ENCODE measurements around the gene CACNA1F. TPM values are rescaled to one million over a fixed set of nuclear protein-coding genes. Genes with fewer than 3 reads are reported as not detected.

CACNA1F gene
- total and polyA plus RNA-seq, 3 donors from 2014 or later: 0.16 to 0.24 (median 0.19) TPM

DNA sequence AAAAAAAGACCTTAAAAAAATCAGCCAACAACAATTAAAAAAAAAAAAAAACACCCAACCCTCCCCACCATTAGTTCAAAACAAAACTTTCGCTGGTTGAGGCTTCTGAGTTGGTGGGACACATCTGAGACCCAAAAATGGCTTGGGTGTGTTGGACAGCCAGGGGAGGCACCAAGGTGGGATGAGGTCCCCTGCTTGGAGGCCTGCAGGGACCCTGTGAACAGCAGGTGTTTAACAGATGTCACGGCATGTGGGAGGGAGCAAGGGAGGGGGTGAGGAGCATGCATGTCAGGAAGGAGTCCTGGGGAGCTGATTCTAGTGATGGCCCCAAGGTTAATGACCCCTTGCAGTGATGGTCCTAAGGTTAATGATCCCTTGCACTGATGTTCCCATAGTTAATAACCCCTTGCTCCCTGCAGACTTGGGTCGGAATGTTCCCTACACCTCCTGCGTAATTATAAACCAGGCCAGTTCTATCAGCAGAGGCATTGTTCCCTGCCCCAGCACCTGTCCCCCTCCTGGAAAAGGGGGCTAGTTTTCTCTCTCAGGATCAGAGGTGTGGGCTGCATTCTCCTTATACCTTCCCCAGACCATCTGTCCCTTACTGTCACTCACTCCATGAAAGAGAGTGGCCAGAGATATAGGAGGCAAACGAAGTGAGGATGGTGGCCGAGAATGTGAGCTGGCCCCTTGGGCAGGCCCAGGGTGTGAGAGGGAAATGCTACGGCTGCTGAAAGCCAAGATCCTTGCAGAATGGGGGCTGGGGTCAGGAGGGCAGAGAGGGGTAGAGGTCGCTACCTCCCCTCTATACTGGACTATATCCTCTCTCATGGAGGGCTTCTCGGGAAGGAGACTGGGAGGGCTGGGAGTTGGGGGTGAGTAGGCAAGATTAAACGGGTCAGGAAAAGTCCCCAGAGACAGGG lies 33.6 kb upstream of the CACNA1F start:
- no peak for DNase-seq
- no peak for TF ChIP-seq POLR2A (IDR thresholded peaks at IDR 0.05)
- TF ChIP-seq, protein P1, sequence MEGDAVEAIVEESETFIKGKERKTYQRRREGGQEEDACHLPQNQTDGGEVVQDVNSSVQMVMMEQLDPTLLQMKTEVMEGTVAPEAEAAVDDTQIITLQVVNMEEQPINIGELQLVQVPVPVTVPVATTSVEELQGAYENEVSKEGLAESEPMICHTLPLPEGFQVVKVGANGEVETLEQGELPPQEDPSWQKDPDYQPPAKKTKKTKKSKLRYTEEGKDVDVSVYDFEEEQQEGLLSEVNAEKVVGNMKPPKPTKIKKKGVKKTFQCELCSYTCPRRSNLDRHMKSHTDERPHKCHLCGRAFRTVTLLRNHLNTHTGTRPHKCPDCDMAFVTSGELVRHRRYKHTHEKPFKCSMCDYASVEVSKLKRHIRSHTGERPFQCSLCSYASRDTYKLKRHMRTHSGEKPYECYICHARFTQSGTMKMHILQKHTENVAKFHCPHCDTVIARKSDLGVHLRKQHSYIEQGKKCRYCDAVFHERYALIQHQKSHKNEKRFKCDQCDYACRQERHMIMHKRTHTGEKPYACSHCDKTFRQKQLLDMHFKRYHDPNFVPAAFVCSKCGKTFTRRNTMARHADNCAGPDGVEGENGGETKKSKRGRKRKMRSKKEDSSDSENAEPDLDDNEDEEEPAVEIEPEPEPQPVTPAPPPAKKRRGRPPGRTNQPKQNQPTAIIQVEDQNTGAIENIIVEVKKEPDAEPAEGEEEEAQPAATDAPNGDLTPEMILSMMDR (IDR thresholded peaks at IDR 0.05): no peak
- intact Hi-C loops (cut with DNase I; ENCODE audit: low total_unique reads): no loop called here
- Histone ChIP-seq H3K9me3 (no peaks in the 10 kb centered on the region), H3K36me3 (ENCODE audit: low read depth, missing control alignments) (no peaks in the 10 kb centered on the region), H3K27me3 (no peaks in the 10 kb centered on the region), H3K27ac (no peak overlapping the region), H3K4me3 (no peak overlapping the region), H3K4me1 (no peaks in the 10 kb centered on the region)
- 76 to 82% methylated on average over 4 to 10 of the region's 10 CpGs for WGBS, 2 donors

DNA sequence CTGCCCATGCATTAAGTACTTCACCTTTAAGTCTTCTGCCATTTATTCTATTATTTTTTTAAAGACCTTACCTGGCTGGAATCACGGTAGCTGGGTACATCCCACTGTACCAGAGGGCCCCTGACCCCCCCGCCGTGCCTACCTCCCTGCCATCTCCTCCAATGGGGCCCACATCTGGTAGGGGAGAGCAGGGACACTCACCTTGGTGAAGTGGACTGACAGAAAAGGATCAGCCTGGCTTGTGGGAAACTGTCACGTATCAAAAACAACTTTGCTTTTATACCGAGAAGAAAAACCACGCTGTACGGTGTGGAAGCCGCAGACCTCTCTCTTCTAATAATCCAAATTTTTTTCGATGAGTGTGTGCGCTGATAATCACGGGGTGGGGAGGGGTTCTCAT lies 31.3 kb upstream of the CACNA1F start, which contains the start of gene FOXP3:
TSS of gene FOXP3 (minus strand) at position 251 of the 400 bp plus-strand sequence. CDS start 6,205 bp downstream, outside the sequence.
- 90 to 91% methylated on average over 11 of the region's 11 CpGs for WGBS, 2 donors
- no peak for DNase-seq
- Histone ChIP-seq H3K27ac (no peak within 1 kb of the TSS), H3K4me3 (no peak within 1 kb of the TSS), H3K9me3 (no peaks in the 10 kb centered on the region), H3K27me3 (no peaks in the 10 kb centered on the region), H3K4me1 (no peaks in the 10 kb centered on the region), H3K36me3 (ENCODE audit: low read depth, missing control alignments) (no peaks in the 10 kb centered on the region)
- TF ChIP-seq, protein P1 (IDR thresholded peaks at IDR 0.05): no peak
- TF ChIP-seq POLR2A (IDR thresholded peaks at IDR 0.05): no peak
- intact Hi-C loops (cut with DNase I; ENCODE audit: low total_unique reads): no loop called here

DNA sequence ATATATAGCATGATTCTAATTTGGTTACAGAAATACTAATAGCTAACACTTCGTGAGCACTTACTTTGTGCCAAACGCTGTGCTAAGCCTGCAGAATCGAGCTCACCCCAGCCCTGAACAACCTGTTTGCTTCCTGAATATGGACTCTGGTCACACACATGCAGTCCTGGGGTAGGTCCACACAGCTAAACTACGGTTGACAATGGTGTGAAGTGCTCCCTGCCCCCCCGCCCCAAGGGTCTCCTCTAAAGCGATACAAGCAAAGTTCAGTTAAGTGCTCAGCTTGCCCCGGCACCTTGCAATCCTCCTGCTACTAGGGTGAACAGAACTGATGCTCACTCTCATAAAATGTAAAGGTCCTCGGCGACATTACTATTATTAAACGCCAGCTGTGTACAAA lies 30.5 kb upstream of the CACNA1F start:
- Histone ChIP-seq H3K4me3 (no peak overlapping the region), H3K9me3 (no peaks in the 10 kb centered on the region), H3K4me1 (no peaks in the 10 kb centered on the region), H3K27me3 (no peaks in the 10 kb centered on the region), H3K27ac (no peak overlapping the region), H3K36me3 (ENCODE audit: low read depth, missing control alignments) (no peaks in the 10 kb centered on the region)
- DNase-seq: no peak
- intact Hi-C loops (cut with DNase I; ENCODE audit: low total_unique reads): no loop called here
- 87 to 88% methylated on average over 3 to 10 of the region's 10 CpGs for WGBS, 2 donors
- TF ChIP-seq POLR2A (IDR thresholded peaks at IDR 0.05): no peak
- TF ChIP-seq, protein P1 (IDR thresholded peaks at IDR 0.05): no peak

DNA sequence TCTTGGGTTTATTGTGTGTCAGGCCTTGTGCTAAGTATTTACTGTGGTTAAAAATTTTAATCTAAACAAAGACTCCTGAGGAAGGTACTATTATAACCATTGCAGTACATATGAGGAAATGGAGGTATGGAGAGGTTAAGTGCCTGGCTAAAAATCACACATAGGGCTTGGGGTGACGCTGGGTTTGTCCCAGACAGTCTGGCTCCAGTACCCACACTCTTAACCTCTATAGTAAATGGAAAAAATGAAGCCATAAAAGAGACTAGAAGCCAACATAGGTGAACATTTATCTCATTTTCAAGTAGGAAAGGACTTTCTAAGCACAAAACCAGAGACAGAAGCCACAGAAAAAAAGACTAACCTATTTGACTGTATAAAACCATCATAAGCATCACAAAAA lies 29.5 kb upstream of the CACNA1F start:
- no peaks in the 10 kb centered on the region for H3K36me3 ChIP-seq (ENCODE audit: low read depth, missing control alignments)
- no peak for TF ChIP-seq POLR2A (IDR thresholded peaks at IDR 0.05)
- TF ChIP-seq, protein P1 (IDR thresholded peaks at IDR 0.05): no peak
- no peak for DNase-seq
- no peaks in the 10 kb centered on the region for H3K27me3 ChIP-seq
- no peaks in the 10 kb centered on the region for H3K4me1 ChIP-seq
- H3K27ac ChIP-seq: no peak overlapping the region
- intact Hi-C loops (cut with DNase I; ENCODE audit: low total_unique reads): no loop called here
- no peak overlapping the region for H3K4me3 ChIP-seq
- WGBS, 2 donors: 91 to 92% methylated on average over 1 of the region's 1 CpG
- no peaks in the 10 kb centered on the region for H3K9me3 ChIP-seq
